Measurements from ENCODE around the gene TBC1D20. TPM values are rescaled to one million over a fixed set of nuclear protein-coding genes. Genes with fewer than 3 reads are reported as not detected.

Gene TBC1D20
- total RNA-seq, 1 experiment from 2014 or later = 35.8 TPM

DNA sequence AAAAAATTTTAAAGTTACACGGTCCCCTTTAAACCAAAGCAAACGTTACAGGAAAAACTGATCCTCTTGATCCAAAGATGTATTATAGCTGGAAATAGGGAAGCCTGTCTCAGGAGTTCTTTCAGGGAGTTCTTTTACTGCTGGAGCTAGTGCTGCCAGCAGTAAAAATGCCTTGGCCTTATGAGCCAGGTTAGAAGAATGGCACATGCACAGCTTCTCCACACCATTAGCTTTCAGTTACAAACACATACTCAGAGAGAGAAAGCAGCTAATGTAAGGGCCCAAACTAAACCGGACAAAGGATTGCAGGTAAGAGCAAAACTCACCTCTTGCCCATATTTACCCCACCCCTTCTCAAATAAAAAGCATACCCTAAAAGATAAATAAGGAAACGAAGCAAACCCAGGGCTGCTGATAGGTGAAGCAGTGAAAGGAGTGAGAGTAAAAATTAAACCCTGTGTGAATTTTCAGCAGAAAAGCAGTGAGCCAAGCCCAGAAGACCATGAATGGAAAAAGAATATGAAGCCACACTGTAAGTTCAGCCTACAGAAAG, 19.0 kb downstream of the TBC1D20 start:
- POLR2A ChIA-PET = no interaction called here
- CTCF ChIA-PET = no interaction called here
- Mint-ChIP-seq H3K4me3 (ENCODE audit: unreplicated experiment) (no peak overlapping the region), H3K9me3 (ENCODE audit: unreplicated experiment) (no peaks in the 10 kb centered on the region), H3K4me1 (ENCODE audit: low read depth, unreplicated experiment) (no peaks in the 10 kb centered on the region), H3K36me3 (ENCODE audit: insufficient read depth, unreplicated experiment) (peaks cover 91% of the 10 kb centered on the region), H3K27me3 (ENCODE audit: insufficient read depth, unreplicated experiment) (no peaks in the 10 kb centered on the region), H3K27ac (ENCODE audit: unreplicated experiment) (no peak overlapping the region)
- intact Hi-C loops (cut with micrococcal nuclease; ENCODE audit: unreplicated experiment) = no loop called here
- TF ChIP-seq, protein P1, sequence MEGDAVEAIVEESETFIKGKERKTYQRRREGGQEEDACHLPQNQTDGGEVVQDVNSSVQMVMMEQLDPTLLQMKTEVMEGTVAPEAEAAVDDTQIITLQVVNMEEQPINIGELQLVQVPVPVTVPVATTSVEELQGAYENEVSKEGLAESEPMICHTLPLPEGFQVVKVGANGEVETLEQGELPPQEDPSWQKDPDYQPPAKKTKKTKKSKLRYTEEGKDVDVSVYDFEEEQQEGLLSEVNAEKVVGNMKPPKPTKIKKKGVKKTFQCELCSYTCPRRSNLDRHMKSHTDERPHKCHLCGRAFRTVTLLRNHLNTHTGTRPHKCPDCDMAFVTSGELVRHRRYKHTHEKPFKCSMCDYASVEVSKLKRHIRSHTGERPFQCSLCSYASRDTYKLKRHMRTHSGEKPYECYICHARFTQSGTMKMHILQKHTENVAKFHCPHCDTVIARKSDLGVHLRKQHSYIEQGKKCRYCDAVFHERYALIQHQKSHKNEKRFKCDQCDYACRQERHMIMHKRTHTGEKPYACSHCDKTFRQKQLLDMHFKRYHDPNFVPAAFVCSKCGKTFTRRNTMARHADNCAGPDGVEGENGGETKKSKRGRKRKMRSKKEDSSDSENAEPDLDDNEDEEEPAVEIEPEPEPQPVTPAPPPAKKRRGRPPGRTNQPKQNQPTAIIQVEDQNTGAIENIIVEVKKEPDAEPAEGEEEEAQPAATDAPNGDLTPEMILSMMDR (IDR thresholded peaks at IDR 0.05; ENCODE audit: insufficient read depth in 1 of 2, low read depth in 1 of 2, low read length in 1 of 2, severe bottlenecking in 1 of 2, unreplicated experiment in 1 of 2) = no peak
- DNase-seq = no peak
- H3K9me3 ChIP-seq = no peaks in the 10 kb centered on the region
- H3K4me1 ChIP-seq = no peaks in the 10 kb centered on the region
- BruUV-seq (replicated peaks) = no TSS peak
- no peaks in the 10 kb centered on the region for H3K27me3 ChIP-seq (replicated peaks; ENCODE audit: control insufficient read depth, insufficient read depth, low read length)
- H3K4me3 ChIP-seq (ENCODE audit: low read depth, low read length) = no peak overlapping the region
- peaks cover 8% of the 10 kb centered on the region for H3K36me3 ChIP-seq (ENCODE audit: control insufficient read depth, insufficient read depth, low read length)

DNA sequence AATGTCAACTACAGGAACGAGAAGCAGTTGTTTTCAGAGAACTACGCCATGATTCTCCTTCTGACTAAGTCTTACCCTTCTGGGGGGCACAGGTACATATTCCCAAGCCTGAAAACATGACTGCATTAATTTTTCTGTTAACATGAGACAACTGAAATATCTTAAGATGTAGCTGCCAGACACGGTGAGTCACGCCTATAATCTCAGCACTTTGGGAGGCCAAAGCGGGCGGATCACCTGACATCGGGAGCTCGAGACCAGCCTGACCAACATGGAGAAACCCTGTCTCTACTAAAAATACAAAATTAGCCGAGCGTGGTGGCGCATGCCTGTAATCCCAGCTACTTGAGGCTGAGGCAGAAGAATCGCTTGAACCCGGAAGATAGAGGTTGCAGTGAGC, 21.7 kb downstream of the TBC1D20 start:
- H3K4me3 Mint-ChIP-seq (ENCODE audit: unreplicated experiment) = no peak overlapping the region
- peaks cover 10% of the 10 kb centered on the region for H3K36me3 ChIP-seq (ENCODE audit: control insufficient read depth, insufficient read depth, low read length)
- ChIA-PET CTCF (interaction anchor here (1.1 kb wide), 1 partner anchor 9 kb away, joined by 4 read pairs; no protein-coding TSS in a partner anchor), POLR2A (no interaction called here)
- peaks cover 85% of the 10 kb centered on the region for H3K36me3 Mint-ChIP-seq (ENCODE audit: insufficient read depth, unreplicated experiment)
- DNase-seq = no peak
- no peaks in the 10 kb centered on the region for H3K9me3 ChIP-seq
- no peaks in the 10 kb centered on the region for H3K4me1 ChIP-seq
- no peaks in the 10 kb centered on the region for H3K27me3 Mint-ChIP-seq (ENCODE audit: insufficient read depth, unreplicated experiment)
- H3K4me1 Mint-ChIP-seq (ENCODE audit: low read depth, unreplicated experiment) = no peaks in the 10 kb centered on the region
- no peak overlapping the region for H3K27ac Mint-ChIP-seq (ENCODE audit: unreplicated experiment)
- no peaks in the 10 kb centered on the region for H3K9me3 Mint-ChIP-seq (ENCODE audit: unreplicated experiment)
- intact Hi-C loops (cut with micrococcal nuclease; ENCODE audit: unreplicated experiment) = no loop called here
- TF ChIP-seq, protein P1 (IDR thresholded peaks at IDR 0.05; ENCODE audit: insufficient read depth in 1 of 2, low read depth in 1 of 2, low read length in 1 of 2, severe bottlenecking in 1 of 2, unreplicated experiment in 1 of 2) = no peak
- no peak overlapping the region for H3K4me3 ChIP-seq (ENCODE audit: low read depth, low read length)
- H3K27me3 ChIP-seq (replicated peaks; ENCODE audit: control insufficient read depth, insufficient read depth, low read length) = no peaks in the 10 kb centered on the region
- no TSS peak for BruUV-seq (replicated peaks)

DNA sequence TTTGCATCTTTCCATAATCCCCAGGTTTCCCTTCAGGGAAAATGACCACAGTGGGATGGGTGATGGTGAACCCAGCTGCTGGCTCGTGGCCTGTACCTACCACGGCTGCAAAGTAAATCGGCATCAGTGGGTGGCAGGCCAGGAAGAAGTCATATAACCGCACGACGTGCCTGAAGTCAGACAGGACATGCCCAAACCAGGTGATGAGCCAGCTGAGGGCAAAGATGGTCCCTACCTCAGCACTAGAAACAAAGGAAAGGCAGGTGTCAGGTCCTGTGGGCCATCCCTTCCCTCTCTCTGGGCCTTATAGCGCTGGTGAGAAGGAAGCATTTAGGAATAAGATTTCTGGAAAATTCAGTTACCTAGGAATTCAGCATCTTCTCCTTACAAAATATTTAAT, 22.2 kb downstream of the TBC1D20 start:
- H3K4me3 Mint-ChIP-seq (ENCODE audit: unreplicated experiment) = no peak overlapping the region
- peaks cover 87% of the 10 kb centered on the region for H3K36me3 Mint-ChIP-seq (ENCODE audit: insufficient read depth, unreplicated experiment)
- TF ChIP-seq, protein P1 (IDR thresholded peaks at IDR 0.05; ENCODE audit: insufficient read depth in 1 of 2, low read depth in 1 of 2, low read length in 1 of 2, severe bottlenecking in 1 of 2, unreplicated experiment in 1 of 2) = no peak
- H3K27me3 ChIP-seq (replicated peaks; ENCODE audit: control insufficient read depth, insufficient read depth, low read length) = no peaks in the 10 kb centered on the region
- BruUV-seq (replicated peaks) = no TSS peak
- intact Hi-C loops (cut with micrococcal nuclease; ENCODE audit: unreplicated experiment) = no loop called here
- no peaks in the 10 kb centered on the region for H3K27me3 Mint-ChIP-seq (ENCODE audit: insufficient read depth, unreplicated experiment)
- H3K9me3 ChIP-seq = no peaks in the 10 kb centered on the region
- DNase-seq = no peak
- CTCF ChIA-PET = interaction anchor here (1.1 kb wide), 1 partner anchor 9 kb away, joined by 4 read pairs; no protein-coding TSS in a partner anchor
- H3K4me1 Mint-ChIP-seq (ENCODE audit: low read depth, unreplicated experiment) = no peaks in the 10 kb centered on the region
- H3K4me3 ChIP-seq (ENCODE audit: low read depth, low read length) = no peak overlapping the region
- H3K4me1 ChIP-seq = no peaks in the 10 kb centered on the region
- POLR2A ChIA-PET = no interaction called here
- no peaks in the 10 kb centered on the region for H3K9me3 Mint-ChIP-seq (ENCODE audit: unreplicated experiment)
- no peak overlapping the region for H3K27ac Mint-ChIP-seq (ENCODE audit: unreplicated experiment)
- H3K36me3 ChIP-seq (ENCODE audit: control insufficient read depth, insufficient read depth, low read length) = peaks cover 10% of the 10 kb centered on the region

Measured in Caco-2 (cell line).